HG02973 (cell line): ENCODE results near the gene THSD4.
"Not testable (repeated sequence)": the region's sequence is repeated elsewhere in the genome, so short reads cannot be mapped to it uniquely, and the experiment has no call there.

Experiments
- ATAC-seq: cut with Tn5 transposase; IDR thresholded peaks from one replicate; pipeline ENCODE4 v1.9.1; 2021; ENCODE audit warnings: moderate library complexity; ENCODE audit not compliant: unreplicated experiment

Gene THSD4

DNA sequence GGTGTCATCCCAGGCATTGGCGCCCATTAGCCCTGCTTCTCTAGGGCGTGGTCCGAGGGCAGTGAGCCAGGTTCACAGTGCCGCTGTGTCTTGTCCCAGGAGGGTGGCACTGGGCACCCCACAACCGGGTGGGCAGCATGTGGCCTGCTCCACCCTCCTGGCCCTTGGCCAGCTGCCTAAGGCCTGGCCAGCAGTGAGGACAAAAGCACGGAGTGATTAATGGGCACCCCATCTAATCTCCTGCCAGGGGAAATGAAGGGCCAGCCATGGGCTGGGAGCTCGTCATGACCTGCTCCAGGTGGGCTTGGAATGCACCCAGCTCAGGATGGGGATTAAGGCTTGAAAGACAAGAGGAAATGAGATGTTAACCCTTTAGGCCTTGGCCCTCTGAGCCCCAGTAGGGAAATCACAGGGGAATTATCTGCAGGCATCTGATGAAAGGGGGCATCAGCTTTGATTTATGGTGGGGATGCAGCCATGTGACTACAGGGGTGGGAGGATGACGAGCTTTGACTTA is 5.2 kb downstream of the THSD4 start:
- no peak for ATAC-seq

DNA sequence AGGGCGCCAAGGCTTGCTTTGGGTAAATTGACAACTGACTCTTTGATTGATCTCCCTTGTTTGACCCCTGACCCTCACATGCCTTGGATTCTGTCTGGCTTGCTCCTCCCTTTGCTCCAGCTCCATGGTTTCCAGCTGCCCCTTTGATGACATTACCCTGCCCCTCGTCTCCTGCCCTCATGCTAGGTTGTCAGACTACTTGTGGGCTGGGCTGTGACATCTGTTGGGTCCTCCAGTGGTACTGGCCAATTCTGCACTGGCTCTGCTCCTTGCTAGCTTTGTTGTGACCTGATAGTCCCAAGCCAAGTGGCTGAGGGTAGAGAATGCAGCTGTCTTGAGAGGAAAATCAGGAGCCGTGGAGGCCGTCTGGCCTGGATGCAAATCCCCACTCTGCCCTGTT is 6.2 kb downstream of the THSD4 start:
- no peak for ATAC-seq

DNA sequence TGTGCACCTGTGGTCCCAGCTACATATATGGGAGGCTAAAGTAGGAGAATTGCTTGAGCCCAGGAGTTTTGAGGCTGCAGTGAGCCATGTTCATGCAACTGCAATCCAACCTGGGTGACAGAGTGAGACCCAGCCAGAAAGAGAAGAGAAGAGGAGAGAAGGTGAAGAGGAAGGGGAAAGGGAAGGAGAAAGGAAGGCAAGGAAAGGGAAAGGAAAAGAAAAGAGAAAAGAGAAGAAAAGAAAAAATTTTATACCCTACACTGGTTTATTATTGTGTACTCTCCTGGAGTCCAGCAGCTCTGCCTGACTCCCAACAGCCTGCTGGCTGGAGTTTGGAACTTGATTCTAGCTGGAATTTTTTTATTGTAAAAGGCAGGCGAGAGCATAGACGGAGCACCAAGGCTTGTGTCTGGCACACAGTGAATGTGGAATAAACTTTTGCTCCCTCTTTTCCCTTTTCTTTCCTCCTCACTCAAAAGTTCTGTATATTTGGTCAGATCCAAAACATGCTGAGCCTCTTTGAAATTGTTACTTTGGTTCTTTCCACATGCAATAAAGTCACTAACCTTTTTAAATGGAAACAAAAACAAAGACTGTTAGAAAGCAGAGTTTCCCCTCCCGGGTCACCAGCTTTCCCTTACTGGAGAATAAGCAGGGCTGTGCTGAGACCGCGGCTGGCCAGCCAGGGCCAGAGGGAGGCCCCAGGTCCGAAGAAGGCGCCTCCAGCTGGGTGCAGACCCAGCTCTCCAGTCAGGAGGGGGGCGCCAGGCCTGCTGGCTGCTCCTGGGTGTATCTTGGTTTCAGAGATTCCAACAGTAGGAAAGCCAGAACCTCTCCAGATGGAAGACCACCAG is 9.9 kb downstream of the THSD4 start:
- ATAC-seq, result no peak

DNA sequence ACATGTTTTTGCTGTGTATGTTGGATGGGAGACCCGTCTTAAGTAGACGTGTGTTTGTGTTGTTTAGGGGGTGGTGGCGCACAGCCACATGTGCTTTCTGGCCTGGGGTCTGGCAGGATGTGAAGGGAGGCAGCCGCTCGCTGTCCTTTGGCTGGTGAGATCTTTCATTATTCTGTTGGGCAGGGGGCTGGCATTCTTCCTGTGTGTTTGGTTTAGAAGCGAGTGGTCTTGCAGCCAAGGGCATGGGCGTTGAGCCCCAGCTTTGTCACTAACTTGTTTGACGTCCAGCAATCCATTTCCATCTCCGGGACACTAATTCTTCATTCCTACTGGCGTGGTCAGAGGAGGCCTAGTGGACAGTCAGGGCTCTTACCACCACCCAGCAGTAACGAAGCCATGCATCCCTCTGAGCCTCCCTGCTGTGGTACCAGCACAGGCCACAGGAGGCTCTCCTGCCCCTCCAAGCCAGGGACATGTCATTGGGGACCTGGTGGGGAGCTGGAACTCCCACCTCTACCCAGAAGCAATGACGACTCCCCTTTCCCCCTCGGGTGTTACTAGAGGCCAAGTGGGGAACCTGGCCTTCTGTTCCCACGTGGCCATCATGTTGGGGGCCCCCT is 10.7 kb downstream of the THSD4 start:
- no peak for ATAC-seq

DNA sequence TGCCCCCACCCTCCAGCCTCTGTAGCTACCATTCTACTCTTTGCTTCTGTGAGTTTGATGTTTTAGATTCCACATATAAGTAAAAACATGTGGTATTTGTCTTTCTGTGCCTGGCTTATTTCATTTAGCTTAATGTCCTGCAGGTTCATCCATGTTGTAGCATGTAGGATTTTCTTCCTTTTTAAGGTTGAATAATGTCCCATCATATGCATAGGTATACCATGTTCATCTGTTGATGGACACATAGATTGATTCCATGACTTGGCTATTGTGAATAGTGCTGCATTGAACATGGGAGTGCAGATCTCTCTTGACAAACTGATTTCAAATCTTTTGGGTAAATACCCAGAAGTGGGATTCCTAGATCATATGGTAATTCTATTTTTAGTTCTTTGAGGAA is 11.8 kb downstream of the THSD4 start:
- ATAC-seq, result no peak

DNA sequence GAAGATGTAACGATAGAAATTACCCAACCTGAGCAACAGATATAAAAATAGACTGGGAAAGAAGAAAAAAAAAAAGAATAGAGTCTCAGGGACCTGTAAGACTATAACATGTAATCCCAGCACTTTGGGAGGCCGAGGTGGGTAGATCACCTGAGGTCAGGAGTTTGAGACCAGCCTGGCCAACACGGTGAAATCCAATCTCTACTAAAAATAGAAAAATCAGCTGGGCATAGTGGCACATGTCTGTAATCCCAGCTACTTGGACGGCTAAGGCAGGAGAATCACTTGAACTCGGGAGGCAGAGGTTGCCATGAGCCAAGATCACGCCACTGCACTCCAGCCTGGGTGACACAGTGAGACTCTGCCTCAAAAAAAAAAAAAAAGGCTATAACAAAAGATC is 12.9 kb downstream of the THSD4 start:
- ATAC-seq, result not testable (repeated sequence)

DNA sequence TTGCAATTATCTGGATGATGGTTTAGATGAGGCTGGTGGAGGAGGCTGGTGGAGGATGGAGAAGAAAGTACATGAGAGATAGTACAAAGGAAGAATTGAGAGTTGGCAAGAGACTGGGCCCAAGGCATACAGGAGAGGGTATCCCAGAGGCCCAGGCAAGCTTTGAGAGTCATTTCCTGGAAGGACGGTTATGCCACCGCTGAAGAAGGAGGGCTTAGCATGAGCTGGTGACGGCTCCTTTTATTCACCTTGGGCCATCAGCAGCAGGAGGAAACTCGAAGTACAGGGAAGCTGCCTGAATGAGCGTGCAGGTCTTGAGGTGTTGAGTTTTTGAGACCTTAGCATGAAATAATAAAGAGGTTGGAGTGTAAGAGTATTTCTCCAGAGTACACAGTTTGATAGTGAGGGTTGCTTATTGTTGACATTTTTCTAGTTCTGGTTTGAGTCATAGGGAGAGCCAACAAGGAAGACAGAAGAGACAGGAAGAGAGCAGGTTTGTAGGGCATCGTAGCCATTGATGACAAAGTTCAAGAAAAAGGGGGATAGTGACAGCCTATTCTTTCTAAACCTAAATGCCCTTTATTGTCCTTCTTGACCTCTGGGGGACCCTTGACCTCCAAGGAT is 13.8 kb downstream of the THSD4 start:
- ATAC-seq, result no peak

DNA sequence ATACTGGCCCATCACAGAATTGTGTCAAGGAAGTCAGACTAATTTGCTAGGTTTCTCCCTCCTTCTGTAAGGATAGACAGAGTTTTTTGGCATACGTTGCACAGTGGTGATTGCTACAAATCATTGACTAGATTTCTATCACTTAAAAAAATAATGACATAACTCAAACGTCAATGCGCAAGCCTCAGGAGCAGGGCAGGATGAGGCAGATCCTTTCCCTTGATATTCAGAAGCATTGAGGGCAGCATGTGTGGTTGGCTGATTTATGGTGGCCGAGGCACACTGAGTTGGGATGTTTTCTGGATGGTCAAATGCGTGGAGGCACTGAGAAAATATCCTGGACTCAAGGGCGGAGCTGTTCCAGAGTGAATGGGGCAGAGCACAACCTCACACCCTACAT is 14.4 kb downstream of the THSD4 start:
- ATAC-seq, result no peak

DNA sequence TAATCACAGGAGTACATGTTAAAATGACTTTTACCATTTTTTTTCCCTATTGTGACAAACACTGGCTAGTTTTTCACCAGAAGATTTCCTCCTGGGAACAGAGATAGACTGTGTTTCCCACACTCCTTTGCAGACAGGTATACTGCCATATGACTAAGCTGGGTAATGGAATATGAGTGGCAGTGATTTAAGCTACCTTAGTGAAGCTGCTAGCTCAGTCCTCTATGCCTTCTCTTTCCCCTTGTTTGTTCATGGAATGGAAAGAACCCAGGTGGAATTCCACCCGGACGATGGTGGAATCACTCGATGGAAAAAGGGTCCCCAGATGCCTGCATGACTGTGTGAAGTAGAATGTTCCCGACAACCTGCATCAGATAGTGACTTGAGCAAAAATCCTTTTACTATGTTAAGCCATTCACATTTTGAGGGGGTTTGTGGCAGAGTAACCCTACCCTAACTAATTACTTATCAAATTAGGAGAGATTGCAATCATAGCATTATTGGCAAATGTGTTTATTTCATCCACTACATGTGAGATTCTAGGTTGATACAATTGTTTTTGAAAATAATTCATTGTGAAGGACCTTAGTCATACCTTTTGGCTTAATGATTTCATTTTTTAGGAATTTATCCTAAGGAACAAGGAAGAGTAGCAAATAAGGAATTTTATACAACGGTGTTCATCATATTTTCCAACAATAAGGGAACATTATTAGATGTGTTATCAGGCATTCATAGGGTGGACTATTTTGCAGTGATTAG is 16.5 kb downstream of the THSD4 start:
- no peak for ATAC-seq

DNA sequence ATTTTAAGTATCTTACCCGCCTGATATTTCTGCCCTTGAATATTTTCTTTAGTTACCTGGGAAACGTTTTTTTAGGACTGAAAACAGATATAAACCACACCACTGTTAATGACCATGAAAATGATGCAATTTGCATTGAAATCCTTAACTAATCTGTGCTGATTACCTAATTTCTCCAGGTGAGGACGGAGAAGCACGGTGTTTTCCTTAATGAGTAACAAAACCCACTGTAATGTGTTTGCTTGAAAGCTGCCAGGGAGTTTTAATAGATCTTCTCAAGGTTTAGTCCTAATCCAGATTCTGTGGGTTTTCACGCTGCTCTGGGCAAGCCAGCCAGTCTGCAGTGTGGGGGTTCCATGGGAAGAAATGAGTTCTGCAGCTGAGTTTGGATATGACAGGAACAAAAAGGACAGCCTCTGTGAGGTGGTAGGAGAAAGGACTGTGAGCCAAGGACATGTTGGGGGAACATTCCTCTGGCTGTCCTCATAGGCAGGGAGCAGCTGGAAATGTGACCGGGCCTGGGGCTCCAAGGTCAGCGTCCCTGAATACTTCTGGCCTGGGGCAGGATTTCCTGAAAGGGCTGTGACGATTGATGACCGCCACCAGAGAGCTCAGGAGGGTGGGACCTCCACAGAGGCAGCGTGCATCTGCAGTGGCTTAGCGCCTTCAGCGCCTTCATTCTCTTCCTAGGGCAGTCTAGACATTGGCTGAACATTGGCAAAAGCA is 18.6 kb downstream of the THSD4 start:
- ATAC-seq, result no peak

DNA sequence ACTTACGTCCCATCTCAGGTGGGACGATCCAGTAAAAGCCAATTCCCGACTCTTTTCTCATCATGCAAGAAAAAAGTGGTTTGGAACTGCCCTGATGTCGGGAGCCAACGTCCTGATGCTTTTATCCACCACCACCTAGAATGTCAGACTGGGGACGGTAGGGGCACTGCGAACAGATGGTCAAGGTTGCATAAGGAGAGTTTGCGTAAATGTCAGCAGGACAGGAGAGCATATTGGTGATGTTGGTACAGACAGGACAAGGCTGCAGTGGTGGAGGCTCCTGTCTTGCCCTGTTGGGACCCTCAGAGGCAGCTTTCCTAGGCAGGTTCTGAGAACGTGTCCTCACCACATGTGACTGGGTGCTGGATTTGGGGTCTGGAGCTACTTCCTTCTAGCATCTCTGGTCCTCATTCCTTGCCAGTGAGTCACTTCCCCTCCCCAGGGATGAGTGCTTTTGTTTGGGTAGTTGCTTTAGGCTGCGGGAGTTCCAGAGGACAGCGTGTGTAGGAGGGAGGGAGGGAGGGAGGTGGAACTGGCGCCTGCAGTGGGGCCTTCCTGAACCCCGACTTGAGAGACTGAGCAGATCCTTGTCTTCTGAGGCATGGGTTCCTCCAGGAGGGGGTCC is 21.0 kb downstream of the THSD4 start:
- ATAC-seq, result no peak

DNA sequence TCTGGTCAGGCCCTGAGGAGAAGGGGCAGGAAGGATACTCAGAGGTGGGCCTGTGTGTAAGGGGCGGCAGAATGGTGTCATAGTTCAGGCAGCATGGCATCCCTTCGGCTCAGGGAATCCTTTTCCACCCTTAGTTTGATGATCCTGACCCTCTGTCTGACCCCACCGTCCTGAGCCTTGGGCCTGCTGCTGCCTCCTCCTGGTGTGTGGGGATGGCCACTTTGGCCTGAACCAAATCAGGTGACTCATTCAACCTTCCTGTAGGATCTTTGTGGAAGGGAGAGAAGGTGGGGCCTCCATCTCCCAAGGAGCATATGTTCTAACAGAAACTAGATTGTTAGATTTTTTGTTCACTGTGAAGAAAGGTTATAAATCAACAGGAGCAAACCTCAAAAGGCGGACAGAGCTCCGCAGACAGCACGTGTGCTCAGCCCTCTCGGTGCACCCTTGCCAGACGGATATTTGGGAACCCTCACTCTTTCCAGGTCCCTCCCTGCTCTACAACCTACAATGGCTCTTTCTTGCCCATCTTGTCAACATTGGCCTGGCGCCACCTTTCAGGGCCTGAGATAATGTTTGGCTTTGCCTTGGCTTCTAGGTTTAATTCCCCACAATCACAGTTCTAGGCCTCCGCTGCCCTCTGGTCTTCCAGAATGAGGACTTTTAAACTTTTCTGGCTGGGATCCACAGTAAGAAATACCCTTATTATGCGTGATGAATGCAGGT is 21.7 kb downstream of the THSD4 start:
- no peak for ATAC-seq

DNA sequence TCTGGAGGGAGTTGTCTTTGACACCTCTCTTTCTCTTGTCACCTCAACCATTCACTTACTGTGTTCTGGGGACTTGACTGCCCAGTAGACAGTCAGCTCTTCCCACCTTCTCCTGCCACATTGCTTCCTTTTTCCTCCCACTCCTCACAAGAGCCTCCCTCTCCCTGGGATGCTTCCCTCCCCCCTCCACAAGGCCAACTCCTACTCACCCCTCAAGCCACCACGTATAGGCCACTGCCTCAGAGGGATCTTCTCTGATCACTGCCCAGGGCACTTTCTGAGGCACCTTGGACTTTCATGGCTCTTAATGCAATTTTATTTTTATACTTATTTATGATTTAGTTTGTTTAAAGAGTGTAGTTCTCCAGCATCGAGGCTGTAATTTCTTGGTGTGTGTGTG is 23.2 kb downstream of the THSD4 start:
- no peak for ATAC-seq

DNA sequence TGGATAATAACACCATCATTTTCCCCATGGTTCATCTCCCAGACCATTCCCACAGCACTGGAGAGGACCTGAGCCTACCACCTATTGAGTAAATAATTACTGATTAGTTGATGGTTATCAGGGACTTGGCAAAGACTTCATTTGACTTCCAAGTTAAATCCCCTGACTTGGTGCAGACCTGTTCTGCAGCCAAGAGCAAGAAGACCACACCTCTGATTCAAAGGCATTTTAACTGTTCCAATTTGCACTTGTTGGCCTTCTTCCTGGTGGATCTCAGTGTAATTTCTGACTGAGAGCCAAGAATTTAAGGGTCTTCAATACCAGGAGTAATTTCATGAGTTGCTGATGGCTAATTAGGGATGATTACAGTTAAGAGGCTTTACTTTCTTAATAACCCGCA is 24.0 kb downstream of the THSD4 start:
- ATAC-seq, result no peak

DNA sequence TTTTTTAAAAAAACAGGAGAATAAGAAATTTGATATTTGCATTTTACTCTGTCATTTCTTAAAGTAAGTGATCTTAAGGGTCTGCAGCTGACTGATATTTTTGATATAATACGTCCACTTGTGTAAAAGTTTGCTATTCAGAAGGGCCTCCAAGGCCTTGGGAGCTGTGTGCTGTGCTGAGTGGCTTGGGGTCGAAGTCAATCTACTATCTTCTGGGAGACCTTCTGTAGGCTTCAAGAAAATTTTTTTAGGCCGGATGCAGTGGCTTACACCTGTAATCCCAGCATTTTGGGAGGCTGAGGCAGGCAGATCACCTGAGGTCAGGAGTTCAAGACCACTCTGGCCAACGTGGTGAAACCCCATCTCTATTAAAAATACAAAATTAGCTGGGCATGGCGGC is 26.3 kb downstream of the THSD4 start:
- no peak for ATAC-seq

DNA sequence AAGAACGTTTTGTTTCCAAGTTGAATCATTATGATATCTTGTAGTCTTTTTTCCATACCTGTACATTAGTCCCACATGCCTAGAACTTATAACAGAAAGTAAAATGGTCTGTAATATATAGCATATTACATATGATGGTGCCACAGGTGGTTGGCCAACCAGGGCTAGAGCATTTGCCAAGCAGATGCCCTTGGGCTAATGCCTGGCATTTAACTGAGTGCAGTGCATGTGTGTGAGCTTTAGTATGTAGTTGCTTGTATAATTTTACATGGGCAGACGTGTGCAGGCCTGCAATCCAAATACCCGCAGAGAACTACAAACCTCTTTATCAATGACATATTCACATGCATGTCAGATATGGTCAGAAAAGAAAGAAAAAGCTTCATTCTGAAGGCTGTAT is 27.5 kb downstream of the THSD4 start:
- ATAC-seq, result no peak

DNA sequence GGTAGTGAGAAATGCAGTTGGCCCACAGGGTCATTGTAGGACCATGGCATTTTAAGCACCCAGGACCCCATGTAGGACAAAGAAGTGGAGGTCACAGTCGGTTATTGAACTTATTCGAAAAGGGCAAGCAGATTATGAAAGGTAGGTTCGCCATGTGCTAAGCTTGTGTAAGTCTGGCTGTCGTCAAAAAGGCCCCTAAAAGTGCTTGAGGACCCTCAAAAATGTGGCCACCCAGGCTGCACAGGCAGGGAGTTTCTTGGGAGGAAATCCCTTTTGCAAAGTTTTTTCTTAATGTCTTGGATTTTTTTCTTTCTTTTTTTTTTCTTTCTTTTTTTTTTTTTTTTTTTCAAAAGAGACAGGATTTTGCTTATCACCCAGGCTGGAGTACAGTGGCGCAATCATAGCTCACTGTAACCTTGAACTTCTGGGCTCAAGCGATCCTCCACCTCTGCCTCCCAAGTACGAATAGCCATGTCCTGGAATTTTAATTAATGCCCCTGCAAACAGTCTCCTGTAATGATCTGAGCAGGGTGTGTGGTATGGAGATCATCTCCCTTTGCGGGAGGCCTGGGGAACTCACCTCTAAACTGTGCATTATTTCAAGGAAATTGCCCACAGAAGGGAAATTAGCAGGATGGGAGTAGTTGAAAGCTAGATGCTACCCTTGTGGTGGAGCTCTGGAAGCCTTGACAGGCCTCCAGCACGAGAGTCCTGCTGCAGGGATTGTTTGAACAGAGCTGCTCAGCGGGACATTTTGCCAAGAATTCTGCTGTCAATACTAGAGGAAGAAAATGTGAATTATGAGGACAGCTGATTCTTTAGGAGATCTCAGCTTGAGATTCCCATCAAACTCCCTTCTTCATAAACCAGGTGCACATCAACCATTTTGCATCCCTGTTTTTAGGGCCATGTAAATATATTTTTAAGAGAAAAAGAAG is 28.4 kb downstream of the THSD4 start:
- no peak for ATAC-seq

DNA sequence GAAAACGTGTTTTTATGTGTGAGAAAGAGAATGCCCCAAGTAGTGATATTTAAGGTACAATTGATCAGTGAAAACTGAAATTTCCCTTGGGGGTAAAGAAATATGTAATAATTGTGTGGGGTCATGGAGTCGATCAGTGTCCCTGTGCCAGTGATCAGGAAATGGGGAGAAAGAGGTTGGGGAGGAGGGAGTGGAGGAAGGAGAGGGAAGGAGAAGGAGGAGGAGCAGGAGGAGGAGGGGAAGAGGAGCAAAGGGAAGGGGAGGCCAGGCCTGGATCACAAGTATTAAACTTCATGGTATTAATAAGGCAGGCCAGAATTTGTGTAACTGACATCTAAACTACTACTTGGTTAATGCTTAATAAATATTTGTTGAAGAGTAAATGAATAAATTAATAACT is 30.4 kb downstream of the THSD4 start:
- ATAC-seq, result no peak
